ENCODE results near the gene ILKAP. TPM values are rescaled to one million over a fixed set of nuclear protein-coding genes. Genes with fewer than 3 reads are reported as not detected.

Gene ILKAP
- total and polyA plus RNA-seq, 8 donors: 20.4 to 59.4 (median 37.8) TPM

GRCh38 chr2:238166391-238167343 lies 36.8 kb downstream of the ILKAP start:
- H3K27ac ChIP-seq: no peak overlapping the region
- TF ChIP-seq POLR2A (IDR thresholded peaks at IDR 0.05) (no peak), POLR2AphosphoS5 (IDR thresholded peaks at IDR 0.05) (no peak), EP300 (IDR thresholded peaks at IDR 0.05) (no peak)
- TF ChIP-seq, protein P1, sequence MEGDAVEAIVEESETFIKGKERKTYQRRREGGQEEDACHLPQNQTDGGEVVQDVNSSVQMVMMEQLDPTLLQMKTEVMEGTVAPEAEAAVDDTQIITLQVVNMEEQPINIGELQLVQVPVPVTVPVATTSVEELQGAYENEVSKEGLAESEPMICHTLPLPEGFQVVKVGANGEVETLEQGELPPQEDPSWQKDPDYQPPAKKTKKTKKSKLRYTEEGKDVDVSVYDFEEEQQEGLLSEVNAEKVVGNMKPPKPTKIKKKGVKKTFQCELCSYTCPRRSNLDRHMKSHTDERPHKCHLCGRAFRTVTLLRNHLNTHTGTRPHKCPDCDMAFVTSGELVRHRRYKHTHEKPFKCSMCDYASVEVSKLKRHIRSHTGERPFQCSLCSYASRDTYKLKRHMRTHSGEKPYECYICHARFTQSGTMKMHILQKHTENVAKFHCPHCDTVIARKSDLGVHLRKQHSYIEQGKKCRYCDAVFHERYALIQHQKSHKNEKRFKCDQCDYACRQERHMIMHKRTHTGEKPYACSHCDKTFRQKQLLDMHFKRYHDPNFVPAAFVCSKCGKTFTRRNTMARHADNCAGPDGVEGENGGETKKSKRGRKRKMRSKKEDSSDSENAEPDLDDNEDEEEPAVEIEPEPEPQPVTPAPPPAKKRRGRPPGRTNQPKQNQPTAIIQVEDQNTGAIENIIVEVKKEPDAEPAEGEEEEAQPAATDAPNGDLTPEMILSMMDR (IDR thresholded peaks at IDR 0.05): no peak
- intact Hi-C loops (cut with DNase I; ENCODE audit: low total_unique reads): no loop called here
- 82 to 87% (median 83%) methylated on average over 16 to 24 of the region's 24 CpGs for WGBS, 5 donors
- H3K4me3 ChIP-seq: no peak overlapping the region
- H3K4me1 ChIP-seq: peaks cover 32 to 48% (median 38%) of the 10 kb centered on the region in 4 donors
- no peaks in the 10 kb centered on the region for H3K9me3 ChIP-seq
- peaks cover 6 to 50% (median 45%) of the 10 kb centered on the region in 4 donors for H3K36me3 ChIP-seq
- peak; percentile 5 to 15 for DNase-seq
- H3K27me3 ChIP-seq: peaks cover 0 to 37% (median 22%) of the 10 kb centered on the region in 3 donors

DNA sequence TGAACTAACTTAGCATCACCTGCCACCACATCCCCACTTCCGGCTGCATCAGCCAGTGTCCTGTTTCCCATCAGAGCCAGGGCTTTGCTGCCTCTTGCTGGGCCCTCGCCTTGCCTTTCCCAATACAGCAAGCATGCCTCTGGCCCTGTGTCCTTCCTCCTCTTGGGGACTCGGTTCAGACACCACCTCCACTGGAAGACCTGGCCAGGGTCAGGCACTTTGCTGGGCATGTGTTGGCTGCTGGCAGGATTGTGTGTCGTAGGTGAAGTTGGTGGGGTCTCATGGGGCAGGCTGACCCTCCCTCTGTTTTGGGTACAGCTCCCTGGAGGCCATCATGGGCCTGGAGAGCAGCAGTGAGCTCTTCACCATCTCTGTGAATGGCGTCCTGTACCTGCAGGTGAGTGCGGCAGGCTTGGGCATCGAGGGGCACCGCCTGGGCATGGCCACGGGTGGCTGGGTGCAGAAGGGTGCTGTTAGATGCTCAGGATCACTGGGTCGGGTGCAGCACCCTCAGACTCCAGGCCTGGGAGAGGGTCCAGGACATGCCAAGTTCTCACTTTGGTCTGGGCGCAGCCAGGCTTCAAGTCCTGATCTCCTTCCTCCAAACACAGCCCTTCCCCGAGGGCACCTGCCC lies 38.1 kb downstream of the ILKAP start:
- DNase-seq: peak; percentile 3 to 22
- intact Hi-C loops (cut with DNase I; ENCODE audit: low total_unique reads): no loop called here
- TF ChIP-seq EP300 (IDR thresholded peaks at IDR 0.05): no peak
- TF ChIP-seq POLR2A (IDR thresholded peaks at IDR 0.05): no peak
- TF ChIP-seq, protein P1 (IDR thresholded peaks at IDR 0.05): no peak
- WGBS, 5 donors: 70 to 92% (median 86%) methylated on average over 3 to 12 of the region's 12 CpGs
- H3K4me1 ChIP-seq: peaks cover 26 to 40% (median 32%) of the 10 kb centered on the region in 4 donors
- peaks cover 0 to 49% (median 24%) of the 10 kb centered on the region in 3 donors for H3K27me3 ChIP-seq
- H3K27ac ChIP-seq: no peak overlapping the region
- no peak overlapping the region for H3K4me3 ChIP-seq
- peaks cover 6 to 39% (median 33%) of the 10 kb centered on the region in 4 donors for H3K36me3 ChIP-seq
- no peaks in the 10 kb centered on the region for H3K9me3 ChIP-seq

DNA sequence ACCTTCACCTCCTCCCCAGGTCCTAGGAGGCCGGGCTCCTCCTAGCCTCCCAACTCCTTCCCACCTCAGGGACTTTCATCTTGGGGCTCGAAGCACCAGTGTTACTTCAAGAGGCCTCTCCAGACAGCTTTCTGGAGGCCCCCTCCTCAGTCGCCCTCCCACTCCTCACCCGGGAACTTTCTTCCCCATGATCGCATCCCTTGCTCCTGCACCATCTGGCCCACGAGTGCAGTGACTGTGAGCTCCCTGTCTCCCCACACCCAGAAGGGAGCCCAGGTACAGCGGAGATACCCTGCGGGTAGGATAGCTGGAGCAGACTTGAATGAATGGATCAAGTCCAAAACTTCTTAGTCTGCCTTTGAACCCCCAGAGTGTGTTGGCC lies 38.6 kb downstream of the ILKAP start:
- Histone ChIP-seq H3K27me3 (peaks cover 3 to 54% (median 29%) of the 10 kb centered on the region in 3 donors), H3K27ac (no peak overlapping the region), H3K4me3 (no peak overlapping the region), H3K4me1 (peaks cover 21 to 40% (median 29%) of the 10 kb centered on the region in 4 donors), H3K9me3 (no peaks in the 10 kb centered on the region), H3K36me3 (peaks cover 6 to 34% (median 28%) of the 10 kb centered on the region in 4 donors)
- intact Hi-C loops (cut with DNase I; ENCODE audit: low total_unique reads): no loop called here
- TF ChIP-seq POLR2AphosphoS5 (IDR thresholded peaks at IDR 0.05) (no peak), POLR2A (IDR thresholded peaks at IDR 0.05) (no peak), EP300 (IDR thresholded peaks at IDR 0.05) (no peak)
- TF ChIP-seq, protein P1 (IDR thresholded peaks at IDR 0.05): no peak
- 85 to 94% (median 92%) methylated on average over 8 of the region's 8 CpGs for WGBS, 5 donors
- DNase-seq: peak in 1 of 2 donors; percentile 19

DNA sequence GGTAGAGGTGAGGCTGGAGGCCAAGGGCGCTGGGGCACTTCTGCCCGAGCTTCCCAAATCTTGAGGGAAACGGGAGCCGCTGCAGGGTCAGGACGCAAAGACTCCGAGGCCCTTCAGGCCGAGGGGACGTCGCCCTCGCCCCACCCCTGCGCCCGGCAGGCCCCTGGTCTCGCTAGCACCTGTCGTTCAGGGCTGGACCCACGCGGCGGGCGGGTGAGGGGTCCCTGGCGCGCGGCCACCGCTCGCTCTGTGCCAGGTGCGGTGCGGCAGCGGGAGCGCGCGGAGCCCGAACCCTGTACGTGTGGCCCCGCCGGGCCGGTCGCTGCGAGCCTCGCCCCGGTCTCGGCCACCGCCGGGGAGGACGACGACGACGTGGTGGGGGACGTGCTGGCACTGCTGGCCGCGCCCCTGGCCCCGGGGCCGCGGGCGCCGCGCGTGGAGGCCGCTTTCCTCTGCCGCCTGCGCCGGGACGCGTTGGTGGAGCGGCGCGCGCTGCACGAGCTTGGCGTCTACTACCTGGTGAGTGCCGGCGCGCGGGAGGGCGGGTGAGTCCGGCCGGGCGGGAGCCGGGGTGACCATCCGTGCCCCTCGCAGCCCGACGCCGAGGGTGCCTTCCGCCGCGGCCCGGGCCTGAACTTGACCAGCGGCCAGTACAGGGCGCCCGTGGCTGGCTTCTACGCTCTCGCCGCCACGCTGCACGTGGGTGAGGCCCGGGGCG lies 39.9 kb downstream of the ILKAP start:
- DNase-seq: peak in 1 of 2 donors; percentile 56
- 2 to 4% (median 3%) methylated on average over 24 to 94 of the region's 95 CpGs for WGBS, 5 donors
- intact Hi-C loops (cut with DNase I; ENCODE audit: low total_unique reads): no loop called here
- TF ChIP-seq POLR2A (IDR thresholded peaks at IDR 0.05): no peak
- TF ChIP-seq EP300 (IDR thresholded peaks at IDR 0.05): no peak
- TF ChIP-seq, protein P1 (IDR thresholded peaks at IDR 0.05): no peak
- no peak for TF ChIP-seq POLR2AphosphoS5 (IDR thresholded peaks at IDR 0.05)
- Histone ChIP-seq H3K4me1 (peaks cover 17 to 39% (median 26%) of the 10 kb centered on the region in 4 donors), H3K27me3 (peaks cover 5 to 65% (median 39%) of the 10 kb centered on the region in 3 donors), H3K36me3 (peaks cover 6 to 25% (median 17%) of the 10 kb centered on the region in 4 donors), H3K9me3 (no peaks in the 10 kb centered on the region), H3K4me3 (peak overlapping the region; percentile 5 to 38 (median 15)), H3K27ac (no peak overlapping the region)

All from stomach (tissue), 9 donors.